Prostate gland (tissue), 2 donors: ENCODE measurements around the gene ZNF557. TPM values are rescaled to one million over a fixed set of nuclear protein-coding genes. Genes with fewer than 3 reads are reported as not detected.

Experiments used
- DNase-seq: peaks from one replicate; pipeline ENCODE4 v3.0.0-alpha.2; 2019; ENCODE audit warnings: low spot score
- H3K27ac ChIP-seq, 2 donors: fragments of 200-600 bp; sonication (generic); 2 replicates each; pipeline ENCODE4 v1.5.1; 2017 to 2019
- H3K27me3 ChIP-seq: fragments of 200-600 bp; sonication (generic); replicated peaks from 2 replicates; pipeline ENCODE4 v1.5.1; 2019; ENCODE audit not compliant: insufficient read depth
- H3K36me3 ChIP-seq, 2 donors: fragments of 200-600 bp; sonication (generic); 1 replicate in 1 of 2; 2 replicates in 1 of 2; pipeline versions ENCODE4 v1.5.1 to v1.8.1; 2017 to 2019
- H3K4me1 ChIP-seq: fragments of 200-600 bp; sonication (generic); replicated peaks from 2 replicates; pipeline ENCODE4 v1.5.1; 2019
- H3K4me3 ChIP-seq, 2 donors: fragments of 200-600 bp; sonication (generic); 2 replicates each; pipeline ENCODE4 v1.5.1; 2017 to 2019
- H3K9me3 ChIP-seq: fragments of 200-600 bp; sonication (generic); 2 replicates; pipeline ENCODE4 v1.5.1; 2017
- POLR2A ChIP-seq: fragments of 450-650 bp; IDR thresholded peaks from one replicate; pipeline ENCODE4 v1.6.1; 2016; ENCODE audit warnings: antibody characterized with exemption, mild to moderate bottlenecking
- POLR2AphosphoS5 ChIP-seq: sonication (generic); formaldehyde crosslinking; IDR thresholded peaks from one replicate; pipeline ENCODE4 v1.6.1; 2017; ENCODE audit warnings: antibody characterized with exemption
- WGBS: methylation state at CpG from one replicate; pipeline ENCODE4 v1.1.5; 2018; 5-methylcytosine and 5-hydroxymethylcytosine counted together
- intact Hi-C: fragments of 100-400 bp; cut with DNase I; formaldehyde crosslinking; loops from one replicate; pipeline ENCODE4 v1.14.2; 2022
- total RNA-seq, 2 donors: library from RNA; depleted of rRNA; stranded (reverse); fragments of >200 nt; gene quantifications; one replicate each; pipeline ENCODE4 v1.1.0, GENCODE V29; 2016
- TF ChIP-seq, protein P1 (sequence below), 4 experiments: fragments of 200-600 bp in 2 of 4; fragments of 450-650 bp in 2 of 4; sonication (generic) in 2 of 4; IDR thresholded peaks; 1 replicate in 3 of 4; 2 replicates in 1 of 4; pipeline ENCODE4 v1.5.1; 2016 to 2019; ENCODE audit warnings: antibody characterized with exemption in 4 of 4, mild to moderate bottlenecking in 2 of 4, moderate library complexity in 2 of 4

ZNF557 gene
- total RNA-seq, 2 donors from 2014 or later = 12.2 to 14.7 TPM

DNA sequence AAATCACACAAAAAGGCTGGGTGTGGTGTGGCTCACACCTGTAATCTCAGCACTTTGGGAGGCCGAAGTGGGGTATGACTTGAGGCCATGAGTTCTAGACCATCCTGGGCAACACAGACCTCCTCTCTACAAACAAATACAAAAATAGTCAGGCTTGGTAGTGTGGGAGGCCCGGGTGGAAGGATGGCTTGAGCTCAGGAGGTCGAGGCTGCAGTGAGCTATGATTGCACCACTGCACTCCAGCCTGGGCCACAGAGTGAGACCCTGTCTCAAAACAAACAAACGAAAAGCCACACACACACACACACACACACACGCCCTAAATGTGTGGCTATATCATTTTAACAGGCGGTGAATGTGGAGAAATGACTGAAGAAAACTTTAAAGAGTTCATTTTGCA lies 904 bp upstream of the ZNF557 start:
- Histone ChIP-seq H3K9me3 (no peaks in the 10 kb centered on the region), H3K4me1 (no peaks in the 10 kb centered on the region), H3K27me3 (no peaks in the 10 kb centered on the region), H3K4me3 (peak overlapping the region in 1 of 2 donors; percentile 78), H3K36me3 (peaks cover 3 to 18% of the 10 kb centered on the region in 2 donors), H3K27ac (peak overlapping the region in 1 of 2 donors; percentile 79)
- intact Hi-C loops = no loop called here
- TF ChIP-seq, protein P1, sequence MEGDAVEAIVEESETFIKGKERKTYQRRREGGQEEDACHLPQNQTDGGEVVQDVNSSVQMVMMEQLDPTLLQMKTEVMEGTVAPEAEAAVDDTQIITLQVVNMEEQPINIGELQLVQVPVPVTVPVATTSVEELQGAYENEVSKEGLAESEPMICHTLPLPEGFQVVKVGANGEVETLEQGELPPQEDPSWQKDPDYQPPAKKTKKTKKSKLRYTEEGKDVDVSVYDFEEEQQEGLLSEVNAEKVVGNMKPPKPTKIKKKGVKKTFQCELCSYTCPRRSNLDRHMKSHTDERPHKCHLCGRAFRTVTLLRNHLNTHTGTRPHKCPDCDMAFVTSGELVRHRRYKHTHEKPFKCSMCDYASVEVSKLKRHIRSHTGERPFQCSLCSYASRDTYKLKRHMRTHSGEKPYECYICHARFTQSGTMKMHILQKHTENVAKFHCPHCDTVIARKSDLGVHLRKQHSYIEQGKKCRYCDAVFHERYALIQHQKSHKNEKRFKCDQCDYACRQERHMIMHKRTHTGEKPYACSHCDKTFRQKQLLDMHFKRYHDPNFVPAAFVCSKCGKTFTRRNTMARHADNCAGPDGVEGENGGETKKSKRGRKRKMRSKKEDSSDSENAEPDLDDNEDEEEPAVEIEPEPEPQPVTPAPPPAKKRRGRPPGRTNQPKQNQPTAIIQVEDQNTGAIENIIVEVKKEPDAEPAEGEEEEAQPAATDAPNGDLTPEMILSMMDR (IDR thresholded peaks at IDR 0.05) = no peak
- no peak for TF ChIP-seq POLR2AphosphoS5
- TF ChIP-seq POLR2A = no peak
- peak; percentile 3 for DNase-seq
- 82% methylated on average over 6 of the region's 6 CpGs for WGBS

DNA sequence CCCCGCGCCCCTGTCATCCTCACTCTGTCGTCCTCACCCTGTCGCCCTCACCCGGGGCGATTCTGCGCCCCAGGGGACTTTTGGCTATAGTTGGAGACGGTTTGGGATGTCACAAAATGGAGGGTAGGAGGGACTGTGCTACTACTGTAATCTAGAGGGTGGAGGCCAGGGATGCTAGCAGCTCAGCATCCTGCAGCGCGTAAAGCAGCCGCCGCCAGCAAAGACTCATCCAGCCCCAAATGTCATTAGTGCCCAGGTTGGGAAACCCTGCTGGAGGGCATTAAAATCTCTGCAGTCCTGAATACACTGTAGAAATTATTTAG lies 362 bp downstream of the ZNF557 start:
- Histone ChIP-seq H3K4me3 (peak overlapping the region; percentile 78 to 94), H3K27ac (peak overlapping the region; percentile 79 to 85), H3K9me3 (no peaks in the 10 kb centered on the region), H3K4me1 (no peaks in the 10 kb centered on the region), H3K36me3 (peaks cover 3 to 23% of the 10 kb centered on the region in 2 donors), H3K27me3 (no peaks in the 10 kb centered on the region)
- TF ChIP-seq POLR2A (no peak), POLR2AphosphoS5 (no peak)
- TF ChIP-seq, protein P1 (IDR thresholded peaks at IDR 0.05) = no peak
- DNase-seq = no peak
- WGBS = under 1% methylated on average over 12 of the region's 12 CpGs
- intact Hi-C loops = no loop called here

DNA sequence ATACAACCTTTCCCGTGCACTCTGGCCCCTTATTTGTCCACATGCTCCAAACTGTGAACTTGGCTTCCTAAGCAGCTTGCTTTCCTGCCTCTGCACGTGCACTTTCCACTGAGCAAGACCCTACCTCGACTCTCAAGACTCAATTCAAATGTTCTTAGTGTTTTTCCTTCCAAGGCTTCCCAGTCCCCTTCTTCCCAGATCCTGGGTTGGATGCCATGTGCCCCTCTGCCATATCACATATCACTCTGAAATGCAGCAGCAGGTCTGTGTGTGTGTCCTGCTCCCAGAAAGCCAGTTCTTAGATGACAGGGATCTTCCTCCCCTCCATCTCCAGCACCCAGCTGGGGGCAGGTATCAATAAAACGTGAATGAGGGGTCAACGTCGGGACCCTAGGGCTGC lies 3.0 kb downstream of the ZNF557 start:
- no peaks in the 10 kb centered on the region for H3K9me3 ChIP-seq
- whole genome bisulfite sequencing = 89% methylated on average over 6 of the region's 6 CpGs
- no peak for DNase-seq
- H3K27me3 ChIP-seq = no peaks in the 10 kb centered on the region
- H3K4me3 ChIP-seq = no peak overlapping the region
- H3K4me1 ChIP-seq = no peaks in the 10 kb centered on the region
- H3K27ac ChIP-seq = no peak overlapping the region
- intact Hi-C loops = no loop called here
- H3K36me3 ChIP-seq = peaks cover 7 to 41% of the 10 kb centered on the region in 2 donors
- no peak for TF ChIP-seq POLR2AphosphoS5

DNA sequence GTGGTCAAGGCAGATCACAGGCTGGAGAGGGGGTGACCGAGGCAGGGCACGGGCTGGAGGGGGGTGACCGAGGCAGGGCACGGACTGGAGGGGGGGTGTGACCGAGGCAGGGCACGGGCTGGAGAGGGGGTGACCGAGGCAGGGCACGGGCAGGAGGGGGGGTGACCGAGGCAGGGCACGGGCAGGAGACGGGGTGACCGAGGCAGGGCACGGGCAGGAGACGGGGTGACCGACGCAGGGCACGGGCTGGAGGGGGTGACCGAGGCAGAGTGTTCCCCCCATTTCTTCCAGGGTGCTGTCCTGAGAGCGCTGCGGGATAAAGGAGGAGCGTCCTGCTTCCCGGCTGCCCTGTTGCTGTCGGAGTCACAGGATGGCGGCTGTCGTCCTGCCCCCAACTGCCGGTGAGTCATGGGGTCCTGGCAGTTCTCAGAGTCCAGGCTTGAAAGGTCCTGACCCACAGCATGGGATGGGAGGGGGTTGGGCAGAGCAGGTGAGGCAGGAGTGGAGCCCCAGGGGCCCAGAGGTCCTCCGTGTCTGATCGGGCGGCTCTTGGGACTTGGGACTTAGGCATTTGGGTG lies 5.3 kb downstream of the ZNF557 start:
- DNase-seq = no peak
- WGBS = 97% methylated on average over 29 of the region's 29 CpGs
- Histone ChIP-seq H3K4me3 (no peak overlapping the region), H3K27me3 (no peaks in the 10 kb centered on the region), H3K9me3 (no peaks in the 10 kb centered on the region), H3K4me1 (no peaks in the 10 kb centered on the region), H3K27ac (no peak overlapping the region), H3K36me3 (peaks cover 15 to 56% of the 10 kb centered on the region in 2 donors)
- intact Hi-C loops = no loop called here
- TF ChIP-seq, protein P1 (IDR thresholded peaks at IDR 0.05) = no peak

DNA sequence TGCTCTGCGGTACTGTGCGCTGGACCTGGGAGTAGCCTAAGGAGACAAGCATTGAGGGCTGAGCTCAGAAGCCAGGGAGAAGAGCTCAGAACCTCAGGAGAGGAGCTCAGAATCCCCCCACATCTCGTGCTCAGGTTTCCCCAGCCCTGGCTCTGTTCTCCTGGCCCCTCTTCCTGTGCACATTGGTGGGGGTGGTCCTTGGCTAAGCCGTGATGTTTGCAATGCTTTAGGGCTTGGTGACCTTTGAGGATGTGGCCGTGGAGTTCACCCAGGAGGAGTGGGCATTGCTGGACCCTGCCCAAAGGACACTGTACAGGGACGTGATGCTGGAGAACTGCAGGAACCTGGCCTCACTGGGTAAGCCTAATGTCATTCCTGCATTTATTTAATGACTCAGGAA lies 6.6 kb downstream of the ZNF557 start:
- 98% methylated on average over 6 of the region's 6 CpGs for WGBS
- intact Hi-C loops = no loop called here
- Histone ChIP-seq H3K36me3 (peaks cover 23 to 67% of the 10 kb centered on the region in 2 donors), H3K9me3 (no peaks in the 10 kb centered on the region), H3K27me3 (no peaks in the 10 kb centered on the region), H3K27ac (no peak overlapping the region), H3K4me3 (no peak overlapping the region), H3K4me1 (no peaks in the 10 kb centered on the region)
- TF ChIP-seq POLR2A (no peak), POLR2AphosphoS5 (no peak)
- TF ChIP-seq, protein P1 (IDR thresholded peaks at IDR 0.05) = no peak
- DNase-seq = no peak
